Activated CD4-positive, alpha-beta T cell treated with anti-CD3 and anti-CD28 coated beads, Interleukin-2, amount 50 U/mL, for 1 hour (primary cell): ENCODE measurements around the gene ELMOD3.
"Not testable (repeated sequence)": the region's sequence is repeated elsewhere in the genome, so short reads cannot be mapped to it uniquely, and the experiment has no call there.

Experiments used
- DNase-seq: peaks from one replicate; pipeline ENCODE4 v3.0.0-alpha.2; 2020

The ELMOD3 gene

DNA sequence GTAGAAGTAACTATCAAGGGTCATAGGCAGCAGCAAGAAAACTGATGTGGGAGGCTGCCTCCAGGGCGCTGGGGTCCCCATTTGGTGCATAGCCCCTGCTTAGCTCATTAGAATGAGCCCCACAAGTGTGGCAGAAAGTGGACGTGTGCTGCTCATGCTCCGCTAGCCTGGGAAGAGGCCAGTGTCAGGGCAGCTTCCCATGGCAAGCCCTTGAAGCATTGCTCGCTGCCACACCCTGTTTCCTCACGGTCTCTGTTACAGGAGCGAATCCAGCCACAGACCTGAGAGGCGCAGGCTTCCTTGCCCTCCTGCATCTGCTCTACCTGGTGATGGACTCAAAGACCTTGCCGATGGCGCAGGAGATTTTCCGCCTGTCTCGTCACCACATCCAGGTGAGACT is 22.5 kb downstream of the ELMOD3 start:
- DNase-seq, result no peak

DNA sequence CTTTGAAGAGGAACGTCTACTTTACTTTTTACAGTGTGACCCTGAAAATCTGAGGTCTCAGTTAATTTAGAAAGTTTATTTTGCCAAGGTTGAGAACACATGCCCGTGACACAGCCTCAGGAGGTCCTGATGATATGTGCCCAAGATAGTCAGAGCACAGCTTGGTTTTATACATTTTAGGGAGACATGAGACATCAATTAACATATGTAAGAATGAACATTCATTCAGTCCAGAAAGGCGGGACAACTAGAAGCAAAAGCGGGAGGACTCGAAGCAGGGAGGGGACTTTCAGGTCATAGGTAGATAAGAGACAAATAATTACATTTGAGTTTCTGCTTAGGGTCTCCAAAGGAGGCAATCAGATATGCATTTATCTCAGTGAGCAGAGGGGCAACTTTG is 23.7 kb downstream of the ELMOD3 start:
- no peak for DNase-seq

DNA sequence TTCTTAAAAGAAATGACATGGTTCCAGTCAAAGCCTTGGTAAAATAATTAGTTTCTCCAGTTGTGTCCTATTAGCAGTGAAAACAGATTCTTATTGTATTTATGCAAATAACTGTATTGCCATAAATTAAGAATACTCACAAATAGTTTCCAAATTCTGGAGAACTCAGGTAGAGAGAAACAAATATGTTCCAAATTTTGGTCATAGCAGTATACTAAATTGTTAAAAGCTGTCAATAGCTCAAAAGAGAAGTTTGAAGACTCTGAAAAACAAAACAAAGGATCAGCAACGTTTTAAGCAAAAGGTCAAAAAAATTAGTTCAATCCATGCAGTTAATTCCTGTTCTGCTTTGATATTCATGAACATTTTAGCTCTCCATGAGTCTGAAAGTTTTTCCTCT is 25.5 kb downstream of the ELMOD3 start:
- DNase-seq, result no peak

DNA sequence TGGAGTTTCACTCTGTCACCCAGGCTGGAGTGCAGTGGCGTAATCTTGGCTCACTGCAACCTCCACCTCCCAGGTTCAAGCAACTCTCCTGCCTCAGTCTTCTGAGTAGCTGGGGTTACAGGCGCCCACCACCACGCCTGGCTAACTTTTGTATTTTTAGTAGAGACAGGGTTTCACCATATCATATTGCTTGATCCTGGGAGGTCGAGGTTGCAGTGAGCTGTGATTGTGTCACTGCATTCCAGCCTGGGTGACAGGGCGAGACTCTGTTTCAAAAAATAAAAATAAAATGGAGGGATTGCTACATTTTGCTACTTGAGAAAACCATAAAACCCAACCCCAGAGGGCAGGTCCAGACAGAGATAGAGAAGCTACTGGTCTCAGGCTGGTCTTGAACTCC is 28.6 kb downstream of the ELMOD3 start:
- not testable (repeated sequence) for DNase-seq

DNA sequence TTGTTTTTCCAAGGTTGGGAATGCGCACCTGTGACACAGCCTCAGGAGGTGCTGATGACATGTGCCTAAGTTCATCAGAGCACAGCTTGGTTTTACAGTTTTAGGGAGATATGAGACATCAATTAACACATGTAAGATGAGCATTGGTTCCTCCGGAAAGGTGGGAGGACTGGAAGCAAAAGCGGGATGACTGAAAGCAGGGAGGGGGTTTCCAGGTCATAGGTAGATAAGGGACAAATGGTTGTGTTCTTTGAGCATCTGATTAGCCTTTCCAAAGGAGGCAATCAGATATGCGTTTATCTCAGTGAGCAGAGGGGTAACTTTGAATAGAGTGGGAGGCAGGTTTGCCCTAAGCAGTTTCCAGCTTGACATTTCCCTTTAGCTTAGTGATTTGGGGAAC is 29.3 kb downstream of the ELMOD3 start:
- no peak for DNase-seq

DNA sequence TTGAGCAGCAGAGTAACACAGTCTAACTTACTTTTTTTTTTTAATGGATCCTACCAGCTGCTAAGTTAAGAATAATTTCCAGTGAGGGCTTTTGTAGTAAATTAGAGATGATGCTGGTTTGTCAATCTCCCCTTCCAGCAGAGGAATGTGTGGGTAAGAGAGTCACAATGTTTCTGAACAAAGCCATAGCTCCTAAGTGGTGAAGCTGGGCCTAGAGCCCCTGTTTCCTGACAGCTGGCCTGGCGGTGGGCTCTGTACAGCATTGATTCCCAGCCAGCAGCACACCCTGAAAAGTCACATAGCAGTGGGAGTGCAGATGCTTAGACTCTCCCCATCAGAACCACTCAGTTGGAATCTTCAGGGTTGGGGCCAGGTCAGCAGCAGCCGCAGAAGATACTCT is 31.2 kb downstream of the ELMOD3 start:
- DNase-seq, result no peak

DNA sequence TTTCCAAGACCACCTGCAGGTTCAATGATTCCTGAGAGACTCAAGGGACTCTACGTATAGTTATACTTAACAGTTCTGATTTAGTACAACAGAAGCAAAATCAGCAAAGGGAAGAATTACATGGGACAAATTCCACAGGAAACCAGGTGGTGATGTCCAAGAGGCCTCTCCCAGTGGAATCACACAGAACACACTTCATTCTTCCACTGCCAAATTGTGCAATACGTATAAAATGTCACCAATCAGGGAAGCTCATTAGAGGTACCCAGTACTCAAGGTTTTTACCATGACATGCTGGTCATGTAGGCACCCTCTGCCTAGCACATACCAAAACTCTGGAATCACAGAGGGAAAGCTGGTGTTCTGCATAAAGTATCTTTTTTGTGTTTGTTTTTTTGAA is 33.2 kb downstream of the ELMOD3 start:
- no peak for DNase-seq

DNA sequence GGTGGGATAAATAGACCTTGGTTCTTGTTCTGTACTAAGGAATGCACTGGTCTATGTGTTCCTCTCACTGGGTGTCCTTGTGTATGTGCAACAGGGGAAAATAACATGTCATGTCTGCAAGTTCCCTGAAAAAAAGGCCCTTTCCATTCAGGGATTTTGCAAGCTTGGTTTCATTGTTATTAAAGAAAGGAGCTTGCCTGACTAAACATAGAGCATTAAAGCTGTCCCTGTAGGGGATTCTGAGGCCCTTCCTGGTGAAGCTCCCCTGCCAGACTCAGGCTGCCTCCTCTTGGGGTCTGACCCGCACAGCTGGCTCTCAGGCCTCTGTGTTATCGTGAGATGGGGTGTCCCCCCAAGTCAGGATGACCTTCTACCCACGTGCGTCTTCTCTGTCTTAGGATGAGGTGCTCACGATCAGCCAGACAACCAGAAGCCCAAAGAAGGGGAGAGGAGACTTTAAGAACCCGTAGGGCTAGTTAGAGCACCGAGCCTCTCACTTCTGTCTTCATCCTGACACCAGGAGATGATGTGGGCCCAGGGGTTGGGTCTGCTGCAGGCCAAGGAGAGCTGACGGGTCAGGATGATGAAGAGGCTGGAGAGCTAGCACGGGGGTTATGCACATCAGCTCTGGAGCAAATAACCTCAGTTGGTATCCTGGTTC is 34.4 kb downstream of the ELMOD3 start:
- DNase-seq, result no peak

DNA sequence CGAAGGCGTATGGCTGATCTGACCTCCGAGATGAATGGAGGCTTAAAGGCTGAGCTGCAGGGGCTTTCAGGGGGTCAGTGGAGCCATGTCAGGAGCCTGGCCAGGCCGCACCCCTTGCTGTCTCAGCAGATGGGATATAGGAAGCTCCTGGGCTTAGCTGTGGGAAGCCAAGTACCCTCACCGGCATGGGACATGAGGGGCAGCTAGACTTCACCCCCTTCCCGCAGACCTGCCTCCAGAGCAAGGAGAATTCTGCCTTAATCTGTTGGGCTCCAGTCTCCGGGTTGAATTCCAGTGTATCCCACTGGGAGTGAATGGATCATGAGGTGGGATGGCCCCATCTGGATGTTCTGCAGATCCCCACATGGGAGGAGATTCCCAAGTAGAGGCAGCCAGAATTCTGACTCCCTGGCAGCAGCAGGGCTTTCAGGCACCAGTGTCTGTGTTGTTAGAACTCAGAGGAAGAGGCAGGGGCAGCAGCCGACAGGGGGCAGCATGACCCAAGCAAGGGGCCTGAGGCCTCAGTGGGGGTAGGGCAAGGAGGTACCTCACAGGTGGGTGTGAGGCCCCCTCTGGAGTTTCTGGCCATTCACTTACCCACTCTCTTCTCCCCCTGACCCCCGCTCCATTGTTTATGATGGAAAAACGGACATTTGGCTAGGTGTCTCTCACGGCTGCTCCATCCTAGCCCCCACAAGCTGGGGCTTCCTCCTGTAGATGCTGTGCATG is 36.5 kb downstream of the ELMOD3 start:
- DNase-seq, result peak; percentile 76

DNA sequence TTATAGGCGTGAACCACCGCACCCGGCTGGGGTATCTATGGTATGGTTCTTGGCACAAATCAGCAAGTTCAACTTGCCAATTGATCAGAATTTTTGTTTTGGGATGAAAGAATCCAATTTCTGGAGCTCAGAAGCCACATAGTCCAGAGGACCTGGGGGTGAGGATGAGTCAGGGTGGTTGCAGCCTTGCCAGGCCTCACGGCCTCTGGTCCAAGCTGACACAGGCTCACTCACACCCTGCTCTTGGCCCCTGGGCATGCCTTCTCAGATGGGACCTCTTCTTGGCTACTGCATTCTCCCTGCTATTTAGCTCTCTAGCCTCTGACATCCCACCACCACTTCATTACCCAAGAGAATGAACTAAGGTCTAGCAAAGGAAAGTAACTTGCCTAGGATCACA is 39.3 kb downstream of the ELMOD3 start:
- no peak for DNase-seq

DNA sequence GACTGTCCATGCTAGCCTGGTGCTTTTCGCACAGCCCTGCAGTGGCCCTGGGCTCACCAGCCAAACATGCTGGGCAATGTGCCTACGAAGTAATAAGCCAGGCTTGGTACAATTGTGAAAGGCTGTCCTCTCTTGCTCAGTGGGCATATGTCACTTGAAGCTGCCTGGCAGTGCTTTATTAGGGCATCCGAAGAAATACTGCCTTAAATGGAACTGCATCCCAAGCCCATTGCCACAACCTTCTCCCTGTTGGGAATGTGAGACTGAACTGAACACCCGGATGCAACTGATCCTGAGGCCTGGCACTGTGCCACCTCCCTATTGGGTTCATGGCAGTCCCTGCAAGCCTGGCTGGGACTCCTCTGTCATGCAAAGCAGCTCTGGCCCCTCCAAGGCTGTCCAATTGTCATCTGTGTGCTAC is 39.7 kb downstream of the ELMOD3 start:
- no peak for DNase-seq

DNA sequence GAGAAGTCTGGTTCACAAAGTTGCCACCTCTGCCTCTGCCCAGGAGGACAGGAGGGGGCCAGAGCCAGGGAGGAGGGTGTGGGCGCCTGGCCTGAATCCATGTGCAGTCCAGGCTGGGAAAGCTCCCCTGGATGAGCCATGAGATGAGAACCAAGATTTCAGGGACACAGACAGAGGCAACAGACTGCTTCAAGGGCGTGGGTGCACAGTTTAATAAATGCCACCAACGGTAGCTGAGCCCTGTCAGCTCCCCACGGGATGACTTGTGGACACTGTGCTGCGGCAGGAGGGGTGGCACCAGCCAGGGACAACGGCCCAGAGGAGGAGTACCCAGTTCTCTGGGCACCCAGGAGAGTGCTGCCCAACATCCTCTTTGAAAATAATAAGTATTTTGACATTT is 40.4 kb downstream of the ELMOD3 start:
- DNase-seq, result no peak

DNA sequence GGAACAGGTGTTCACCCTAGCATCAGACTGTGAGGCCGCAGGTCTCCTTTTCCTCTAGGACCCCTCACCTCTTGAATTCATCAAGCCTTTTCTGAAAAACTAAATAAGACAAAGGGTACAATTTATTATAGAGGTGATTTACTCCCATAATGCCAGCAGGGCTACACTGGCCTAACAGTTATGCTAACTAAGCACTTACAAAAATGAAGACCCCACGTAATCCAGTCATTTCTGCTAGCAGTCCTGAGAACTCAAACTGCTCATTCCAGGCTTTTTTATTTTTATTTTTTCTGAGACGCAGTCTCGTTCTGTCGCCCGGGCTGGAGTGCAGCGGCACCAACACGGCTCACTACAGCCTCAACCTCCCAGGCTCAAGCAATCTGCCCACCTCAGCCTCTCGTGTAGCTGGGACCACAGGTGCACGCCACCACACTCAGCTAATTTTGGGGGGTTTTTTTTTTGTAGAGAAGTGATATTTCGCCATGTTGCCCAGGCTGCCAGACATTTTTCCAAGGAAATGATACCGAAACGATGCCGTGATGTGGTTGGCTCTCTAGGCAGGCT is 41.4 kb downstream of the ELMOD3 start:
- no peak for DNase-seq

DNA sequence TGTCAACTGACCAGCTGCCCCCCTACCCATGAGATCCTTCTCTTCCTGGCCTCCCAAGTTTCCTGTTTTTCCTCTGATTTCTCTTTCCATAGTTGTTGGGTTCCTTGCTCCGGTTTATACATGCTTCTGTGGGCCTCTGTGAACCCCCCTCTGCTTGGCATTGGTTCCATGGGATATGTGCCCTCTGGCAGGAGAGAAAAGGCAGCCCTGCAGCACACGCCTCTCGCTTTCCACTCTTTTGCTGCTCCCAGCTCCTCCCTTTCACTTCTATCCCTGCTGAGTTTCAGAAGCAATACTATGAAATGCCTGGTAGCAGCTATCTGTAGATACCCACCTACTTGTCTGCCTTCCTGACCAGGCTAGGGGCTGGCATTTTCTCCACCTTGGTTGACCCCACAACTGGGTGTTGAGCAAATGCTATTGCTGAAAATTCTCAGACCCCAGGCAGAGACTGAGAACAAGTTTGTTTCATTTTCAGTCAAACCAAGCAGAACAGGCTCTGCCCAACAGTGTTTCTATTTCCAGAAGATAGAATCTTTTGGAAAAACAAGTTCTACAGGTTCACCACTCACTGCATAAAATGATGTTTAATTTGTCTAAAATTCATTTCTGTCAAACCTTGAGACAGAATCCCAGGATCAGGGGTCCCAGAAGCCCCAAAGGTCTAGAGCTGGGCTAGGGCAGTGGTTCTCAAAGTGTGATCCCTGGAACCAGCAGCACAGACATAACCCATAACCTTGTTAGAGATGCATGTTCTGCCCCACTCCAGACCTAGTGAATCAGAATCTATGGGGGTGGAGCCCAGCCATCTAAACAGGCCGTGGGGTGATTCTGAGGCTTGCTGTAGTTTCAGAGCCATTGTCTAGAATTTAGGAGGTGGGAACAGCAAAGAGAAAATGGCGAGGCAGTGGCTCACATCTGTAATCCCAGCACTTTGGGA is 42.2 kb downstream of the ELMOD3 start:
- no peak for DNase-seq

DNA sequence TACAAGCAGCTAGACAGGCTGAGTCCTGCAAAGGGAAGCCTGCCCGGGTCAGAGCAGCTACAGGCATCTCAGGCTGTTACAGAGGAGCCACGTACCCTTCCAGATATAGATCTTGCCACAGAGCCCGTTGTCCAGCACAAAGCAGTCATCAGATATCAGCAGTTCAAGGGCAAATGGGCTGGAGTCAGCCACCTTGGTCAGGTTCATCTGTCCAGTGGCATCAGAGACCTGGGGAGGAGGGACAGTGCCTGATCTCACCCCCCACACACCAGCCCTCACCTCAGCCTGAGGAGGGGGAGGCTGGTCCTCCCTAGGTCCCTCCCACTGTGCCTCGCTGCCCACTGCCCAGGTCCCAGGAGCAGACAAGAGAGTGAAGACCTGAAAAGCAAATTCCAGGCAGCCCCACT is 43.4 kb downstream of the ELMOD3 start:
- DNase-seq, result no peak

DNA sequence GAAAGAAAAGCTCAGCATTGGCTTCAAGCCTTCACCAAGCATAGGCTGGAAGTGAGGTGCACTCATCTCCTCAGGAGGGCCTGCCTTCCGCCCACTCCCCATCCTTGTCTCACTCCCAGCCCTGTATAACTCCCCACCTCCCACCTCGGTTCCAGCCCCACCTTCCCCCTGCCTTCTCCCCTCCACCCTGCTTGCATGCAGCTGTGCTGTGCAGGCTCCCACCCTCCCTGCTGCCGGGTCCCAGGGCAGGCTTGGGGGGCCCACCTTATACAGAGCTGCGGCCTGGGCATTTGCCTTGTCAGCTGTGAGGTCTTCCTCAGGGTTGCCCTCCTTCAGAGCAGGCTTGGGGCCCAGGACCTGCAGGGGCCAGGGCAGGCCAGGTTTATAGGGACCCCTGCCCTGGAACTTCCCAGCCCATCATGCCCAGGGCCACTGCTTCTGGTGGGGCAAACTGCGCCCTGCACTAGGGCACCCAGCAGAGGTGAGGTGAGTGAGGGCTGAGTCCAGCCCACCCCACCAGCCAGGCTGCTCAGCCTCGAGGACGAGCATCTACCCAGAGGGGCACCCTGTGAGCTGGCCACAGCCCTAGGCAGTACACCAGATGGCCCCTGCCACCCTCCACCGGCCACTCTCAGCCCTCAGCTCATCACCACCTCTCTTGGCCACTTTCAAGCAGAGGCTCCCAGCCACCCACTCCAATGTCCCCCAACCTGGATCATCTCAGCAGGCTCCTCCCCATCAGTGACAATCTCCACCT is 44.0 kb downstream of the ELMOD3 start:
- no peak for DNase-seq

DNA sequence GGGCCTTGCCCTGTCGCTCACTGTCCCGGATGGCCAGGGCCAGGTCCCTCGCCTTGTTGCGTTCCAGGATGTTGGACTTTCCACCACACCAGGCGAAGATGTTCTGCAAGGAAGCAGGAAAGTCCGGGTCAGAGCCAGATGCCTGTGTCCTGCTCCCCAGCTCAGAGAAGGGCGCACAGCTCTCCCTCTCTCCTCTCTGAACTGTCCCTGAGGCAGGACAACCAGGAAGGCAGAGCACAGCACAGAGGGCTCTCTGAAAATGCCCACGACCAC is 44.5 kb downstream of the ELMOD3 start:
- DNase-seq, result no peak

DNA sequence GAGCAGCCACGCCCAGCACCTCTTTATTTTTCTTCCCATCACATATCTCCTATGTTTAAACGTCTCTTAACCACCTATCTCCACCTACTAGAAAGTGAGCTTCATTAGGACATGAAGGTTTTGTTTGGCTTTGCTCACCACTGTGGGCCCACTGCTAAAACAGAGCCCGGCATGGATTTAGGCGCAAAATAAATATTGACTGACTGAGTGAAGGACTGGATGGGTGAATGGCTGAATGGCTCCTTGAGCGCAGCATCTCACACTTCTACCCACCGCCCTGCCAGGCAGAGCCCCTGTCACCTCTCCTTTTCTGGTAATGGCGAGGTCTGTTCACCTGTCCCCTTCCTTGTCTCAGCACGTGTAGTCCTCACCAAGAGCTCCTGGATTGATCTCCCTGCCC is 45.5 kb downstream of the ELMOD3 start:
- no peak for DNase-seq

DNA sequence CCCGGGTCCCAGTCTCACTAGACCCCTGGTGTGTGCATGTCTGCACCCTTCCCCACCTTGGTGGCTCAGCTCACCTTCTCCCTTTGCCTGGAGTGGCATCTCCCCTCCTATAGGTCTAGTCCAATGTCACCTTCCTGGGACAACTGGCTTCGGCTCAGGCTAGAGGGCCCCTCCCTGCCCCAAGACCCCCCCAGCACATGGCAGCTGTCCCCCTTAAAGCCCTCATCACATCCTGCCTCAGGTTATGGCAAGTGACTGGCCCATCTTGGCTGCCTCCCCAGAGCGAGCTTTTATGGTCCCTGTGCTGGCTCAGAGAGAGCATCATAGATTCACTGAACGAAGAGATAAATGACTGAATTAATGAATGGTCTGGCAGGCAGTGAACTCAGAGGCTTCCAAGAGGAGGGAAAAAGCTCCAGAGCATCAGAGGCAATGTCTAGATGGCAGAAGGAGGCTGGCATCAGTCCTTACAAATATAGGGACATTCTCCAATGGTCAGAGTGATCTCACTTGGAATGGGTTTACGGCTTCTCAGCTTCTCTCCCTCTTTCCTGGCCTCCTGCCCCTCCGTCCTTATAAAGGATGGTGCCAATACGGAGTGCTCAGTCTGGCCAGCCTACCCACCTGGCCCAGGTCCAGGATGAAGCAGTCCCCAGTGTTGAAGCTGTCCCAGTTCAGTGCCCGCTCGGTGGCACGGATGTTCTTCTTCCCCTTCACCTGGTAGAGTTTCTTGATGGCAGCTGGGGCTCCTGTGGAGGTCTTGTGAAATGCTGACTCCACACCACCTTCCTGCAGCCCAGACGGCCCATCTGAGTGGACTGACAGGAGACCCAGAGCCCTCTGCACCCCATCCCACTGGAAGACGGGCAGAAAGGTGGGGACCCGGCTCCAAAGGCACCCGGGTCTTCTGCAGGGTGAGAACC is 46.2 kb downstream of the ELMOD3 start:
- DNase-seq, result no peak

DNA sequence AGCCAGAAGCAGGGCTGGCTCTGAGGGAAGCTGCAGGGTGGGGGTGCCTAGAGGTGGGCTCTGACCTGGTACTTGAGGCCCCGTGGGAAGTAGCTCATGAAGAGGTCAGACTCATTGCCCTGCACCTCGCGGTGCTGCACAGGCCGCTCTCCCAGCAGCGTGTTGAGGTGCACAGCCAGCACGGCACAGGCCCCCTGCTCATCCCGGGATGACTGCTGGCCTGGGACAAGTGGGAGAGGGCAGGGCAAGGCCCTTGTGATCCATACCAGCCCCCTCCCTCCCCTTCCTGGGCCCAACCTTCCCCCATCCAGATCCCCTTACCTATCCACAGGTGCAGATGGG is 46.9 kb downstream of the ELMOD3 start:
- DNase-seq, result no peak

DNA sequence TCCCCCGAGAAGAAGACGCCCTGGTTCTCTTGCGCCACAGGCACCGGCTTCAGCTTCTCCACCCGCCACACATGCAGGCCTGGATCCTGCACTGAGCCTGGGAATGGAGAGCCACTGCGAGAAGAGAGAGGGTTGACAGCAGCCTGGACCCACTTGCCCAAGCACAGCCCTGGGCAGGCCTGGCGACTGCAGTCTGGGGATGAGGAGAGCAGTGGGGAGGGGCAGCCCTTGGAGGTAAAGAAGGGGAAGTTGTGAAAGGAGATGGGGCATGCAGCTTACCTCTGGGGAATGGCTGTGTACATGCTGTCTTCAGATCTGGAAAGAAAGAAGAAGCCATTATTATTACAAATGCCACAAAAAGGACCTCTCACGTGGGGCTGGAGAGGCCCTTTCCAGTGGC is 47.3 kb downstream of the ELMOD3 start:
- DNase-seq, result no peak
